DMS114 treated with DMSO at 0.1 percent for 48 hours (cell line): ENCODE measurements around the gene CUBN.

ENCODE experiments used
- DNase-seq: peaks from one replicate; lab custom pipeline; 2025; ENCODE audit not compliant: unreplicated experiment; lab: John Stamatoyannopoulos, UW

CUBN gene

DNA sequence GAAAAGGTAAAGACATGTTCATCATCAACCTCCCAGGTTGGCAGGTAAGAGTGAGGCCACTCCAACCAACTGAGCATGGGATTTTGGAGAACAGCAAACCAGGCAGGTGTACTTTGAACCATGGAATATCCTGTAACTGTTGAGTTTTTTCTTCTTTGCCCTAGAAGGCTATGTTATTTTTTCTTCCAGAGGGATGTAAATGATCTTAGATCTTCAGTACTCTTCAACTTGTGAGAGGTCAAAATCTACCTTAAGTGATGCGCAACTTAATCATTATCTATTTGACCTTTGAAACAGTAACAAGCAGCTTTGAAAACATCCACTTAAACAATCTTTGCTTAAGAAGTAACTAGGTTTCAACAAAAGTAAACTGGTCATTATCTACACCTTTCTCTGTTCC lies at the start of gene CUBN:
Gene CUBN (minus strand): TSS at position 71 of the 400 bp plus-strand sequence. CDS start 46 bp downstream, at position 25.
- no peak for DNase-seq

DNA sequence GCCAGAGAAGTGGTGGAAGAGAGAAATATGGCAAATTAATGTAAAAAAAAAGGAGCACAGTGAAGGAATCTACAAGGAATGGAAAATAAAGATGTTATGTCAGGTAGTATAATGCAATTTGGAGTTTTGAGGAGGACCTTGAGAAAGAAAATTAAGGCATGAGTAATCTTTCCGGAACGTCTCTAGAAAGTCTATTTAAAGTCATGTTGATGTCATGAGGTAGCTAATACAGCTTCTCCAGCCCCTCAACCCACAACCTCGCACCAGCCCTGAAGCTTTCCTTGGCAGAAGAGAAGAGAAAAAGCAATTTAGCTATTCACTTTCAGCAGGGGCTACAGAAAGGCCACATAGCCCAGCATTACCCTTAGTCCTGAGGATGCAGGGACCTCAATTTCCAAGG lies 49.4 kb upstream of the CUBN start:
- DNase-seq: no peak

DNA sequence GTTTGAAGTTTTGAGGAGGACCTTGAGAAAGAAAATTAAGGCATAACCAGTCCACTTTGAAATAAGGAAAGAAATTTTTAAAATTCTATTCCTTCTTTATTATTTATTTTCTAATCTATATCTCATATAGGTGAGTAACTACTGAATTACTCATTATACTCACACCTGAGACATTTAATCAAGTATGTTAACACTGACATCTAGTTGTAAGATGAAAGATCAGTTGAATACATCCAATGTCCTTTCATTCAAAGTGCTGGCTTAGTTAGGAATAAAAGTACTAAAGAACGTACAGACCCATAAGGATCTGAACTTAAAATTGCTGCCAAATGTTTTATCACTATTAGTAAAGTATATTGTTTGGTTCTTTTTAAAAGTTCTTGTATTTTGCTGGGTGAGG lies 48.4 kb upstream of the CUBN start:
- no peak for DNase-seq

DNA sequence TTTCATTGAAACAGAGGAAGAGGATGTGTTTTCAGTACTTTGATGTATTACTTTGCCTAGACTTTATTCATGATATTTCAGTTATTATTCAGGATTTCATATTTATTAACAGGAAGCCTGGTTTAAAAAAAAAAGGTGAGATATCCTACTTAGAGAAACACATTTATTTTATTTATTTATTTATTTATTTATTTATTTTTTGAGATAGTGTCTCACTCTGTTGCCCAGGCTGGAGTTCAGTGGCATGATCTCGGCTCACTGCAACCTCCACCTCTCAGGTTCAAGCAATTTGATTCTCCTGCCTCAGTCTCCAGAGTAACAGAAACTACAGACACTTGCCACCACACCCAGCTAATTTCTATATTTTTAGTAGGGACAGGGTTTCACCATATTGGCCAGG lies 47.4 kb upstream of the CUBN start:
- no peak for DNase-seq

DNA sequence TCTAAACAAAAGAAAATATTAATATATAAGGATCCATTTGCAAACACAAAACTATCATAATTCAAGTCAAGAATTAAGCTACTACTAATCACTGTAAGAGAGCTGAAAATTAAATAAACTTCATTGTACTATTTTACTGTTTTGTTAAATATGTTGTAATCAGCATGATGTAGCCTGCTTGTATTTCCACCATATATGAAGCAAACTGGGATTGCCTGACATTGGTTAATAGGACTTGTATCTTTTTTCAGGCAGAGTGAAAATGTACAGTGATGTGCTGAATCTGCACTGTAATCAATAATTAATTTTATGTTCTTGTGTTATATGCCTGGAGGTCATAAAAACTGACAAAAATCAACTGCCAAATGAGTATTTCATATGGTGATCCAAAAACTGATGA lies 46.5 kb upstream of the CUBN start:
- DNase-seq: no peak

DNA sequence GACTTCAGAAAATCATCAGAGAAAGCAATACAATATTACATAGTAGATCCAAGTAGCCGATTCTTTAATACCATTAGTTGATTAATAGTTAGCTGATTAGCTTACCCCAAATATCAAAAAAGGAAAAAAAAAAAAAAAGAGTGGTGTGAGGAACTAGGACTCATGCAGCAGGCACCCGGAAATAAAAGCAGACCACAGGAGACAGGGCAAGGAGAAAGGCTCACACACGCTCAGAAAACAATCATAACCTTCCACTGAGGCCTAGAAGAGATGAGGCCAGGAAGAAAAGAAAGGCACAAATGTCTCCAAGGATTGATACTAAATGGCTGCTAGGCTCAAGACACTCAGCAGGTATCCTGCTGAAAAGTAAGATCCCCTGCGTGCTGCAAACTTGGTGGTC lies 45.9 kb upstream of the CUBN start:
- DNase-seq: no peak

DNA sequence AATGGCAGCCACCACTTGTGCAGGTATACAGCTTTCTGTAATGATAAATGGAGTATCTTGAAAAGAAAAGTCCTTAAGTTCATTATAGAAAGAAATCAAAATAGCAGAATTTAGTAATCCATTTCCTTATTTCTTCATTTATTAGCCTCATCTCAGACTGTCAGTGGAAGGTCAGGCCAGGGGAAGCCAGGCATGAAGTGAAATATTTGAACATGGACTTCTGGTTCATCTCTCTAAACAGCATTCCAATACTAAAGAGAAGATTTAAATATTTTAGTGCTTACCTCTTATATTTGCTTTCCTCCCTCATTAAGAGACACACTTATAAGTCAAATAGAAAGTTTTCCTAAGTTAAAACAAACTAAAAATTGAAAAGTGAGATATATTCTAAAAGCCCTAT lies 45.0 kb upstream of the CUBN start:
- DNase-seq: no peak

DNA sequence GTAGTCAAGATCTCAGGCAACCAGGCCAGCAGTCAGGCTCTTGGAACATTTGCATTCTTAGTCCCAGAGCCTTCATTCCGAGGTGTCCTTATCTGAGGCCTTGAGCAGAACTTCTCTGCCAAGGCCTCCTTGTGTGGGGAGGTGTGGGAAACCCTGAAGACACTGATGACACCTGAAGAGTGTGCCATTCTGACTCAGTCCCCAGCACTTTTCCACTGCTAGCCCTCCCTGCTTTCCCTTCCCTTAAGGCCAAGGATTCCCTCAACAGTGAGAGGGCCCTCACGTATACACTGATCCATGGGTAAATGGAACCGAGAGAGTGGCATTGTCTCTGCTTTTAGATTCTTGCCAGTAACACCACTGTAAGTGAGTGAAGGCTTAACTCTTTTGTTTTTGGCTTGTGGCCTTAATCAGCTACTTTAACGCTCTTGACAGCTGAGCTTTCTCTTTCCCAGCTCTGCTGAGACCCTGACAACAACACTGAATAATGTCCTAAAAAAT lies 41.6 kb upstream of the CUBN start:
- no peak for DNase-seq

DNA sequence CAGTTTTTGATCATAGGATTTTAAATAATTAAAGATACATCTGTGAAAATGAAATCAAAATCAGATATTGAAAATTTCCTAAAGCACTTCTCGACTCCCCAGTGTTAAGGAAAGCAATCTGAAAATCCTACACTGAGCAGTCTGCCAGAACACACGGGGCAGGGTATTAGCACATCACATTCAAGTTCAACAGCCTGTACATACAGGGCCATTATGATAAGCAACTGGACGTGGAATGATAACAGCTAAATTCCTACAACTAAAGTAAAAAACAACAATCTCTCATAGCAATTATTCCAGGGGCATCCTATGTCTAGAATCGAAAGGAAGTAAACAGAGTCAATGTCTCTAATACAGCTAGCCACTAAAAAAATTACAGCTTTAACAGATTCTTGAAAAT lies 40.2 kb upstream of the CUBN start:
- DNase-seq: no peak

- DNase-seq: no peak
Measured at GRCh38 chr10:17166699-17167098, 37.1 kb upstream of the CUBN start.

DNA sequence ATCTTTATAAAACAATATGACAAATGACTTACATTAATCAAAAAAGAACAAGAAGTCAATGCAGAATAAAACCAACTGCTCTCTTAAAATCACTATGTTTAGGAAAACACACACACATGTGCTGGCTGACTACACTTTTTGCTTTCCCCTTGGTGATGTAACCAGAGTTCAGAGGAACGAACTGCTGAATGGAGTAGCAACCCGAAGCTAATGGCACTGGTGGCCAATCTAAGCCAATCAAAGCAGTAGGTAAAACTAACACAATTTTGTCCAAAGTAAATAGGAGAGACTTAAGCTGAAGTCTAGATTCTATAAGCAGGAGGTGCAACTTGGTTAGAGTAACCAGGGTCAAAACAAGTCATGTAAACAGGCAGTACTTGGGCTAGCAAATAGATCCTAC lies 33.2 kb upstream of the CUBN start:
- no peak for DNase-seq

DNA sequence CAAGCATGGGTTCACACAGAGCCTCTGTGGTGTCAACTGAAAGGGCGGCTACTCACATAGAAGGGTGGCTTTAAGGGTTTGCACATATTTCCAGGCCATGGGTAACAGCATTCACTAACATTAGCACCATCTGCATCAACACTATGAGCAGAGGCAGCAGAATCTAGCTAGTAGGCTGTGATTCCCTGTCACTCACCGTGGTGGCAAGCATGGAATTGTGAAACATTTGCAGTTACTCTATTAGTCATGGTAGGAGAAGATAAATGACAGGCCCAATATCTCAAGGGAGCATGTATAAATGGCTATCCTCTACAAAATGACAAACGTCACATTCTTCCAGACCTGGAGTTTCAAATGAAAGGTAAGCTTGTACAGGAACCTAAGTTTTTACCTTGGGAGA lies 32.2 kb upstream of the CUBN start:
- no peak for DNase-seq

DNA sequence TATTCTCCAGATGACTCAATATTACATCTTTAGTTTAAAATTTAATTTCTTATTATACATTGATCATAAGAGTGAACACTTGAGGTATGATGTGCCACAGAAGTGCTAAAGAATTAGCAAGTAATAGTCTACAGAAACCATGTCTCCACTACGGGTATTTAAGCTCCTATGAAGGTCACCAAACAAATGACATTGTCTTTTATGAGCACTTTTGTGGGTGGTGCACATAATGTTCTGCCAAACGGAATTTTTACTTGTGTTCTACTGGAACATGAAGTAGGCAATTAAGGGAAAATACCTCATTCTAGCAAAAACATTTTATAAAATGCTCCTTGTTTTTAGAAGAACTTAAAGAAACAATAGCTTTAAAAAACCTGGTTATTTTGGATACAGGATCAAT lies 27.4 kb upstream of the CUBN start:
- no peak for DNase-seq

DNA sequence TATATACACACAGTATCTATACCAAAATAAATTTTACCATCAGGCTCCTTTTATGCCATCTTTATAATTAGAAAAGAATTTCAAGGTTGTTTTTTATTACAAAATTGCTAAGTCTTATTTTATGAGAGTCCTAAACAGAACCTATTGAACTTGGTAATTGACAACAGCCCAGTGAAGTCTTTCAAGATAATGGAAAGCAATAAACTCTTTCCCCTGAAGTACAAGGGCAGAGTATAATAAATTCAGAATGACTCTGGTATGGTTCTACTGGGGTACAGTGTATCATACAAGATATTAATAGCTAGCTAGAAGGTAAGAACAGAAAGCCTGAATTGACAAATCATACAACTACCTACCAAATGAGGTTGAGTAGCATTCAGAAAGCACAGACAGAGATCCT lies 26.2 kb upstream of the CUBN start:
- no peak for DNase-seq

- no peak for DNase-seq
Measured at GRCh38 chr10:17154116-17154515, 24.5 kb upstream of the CUBN start.

DNA sequence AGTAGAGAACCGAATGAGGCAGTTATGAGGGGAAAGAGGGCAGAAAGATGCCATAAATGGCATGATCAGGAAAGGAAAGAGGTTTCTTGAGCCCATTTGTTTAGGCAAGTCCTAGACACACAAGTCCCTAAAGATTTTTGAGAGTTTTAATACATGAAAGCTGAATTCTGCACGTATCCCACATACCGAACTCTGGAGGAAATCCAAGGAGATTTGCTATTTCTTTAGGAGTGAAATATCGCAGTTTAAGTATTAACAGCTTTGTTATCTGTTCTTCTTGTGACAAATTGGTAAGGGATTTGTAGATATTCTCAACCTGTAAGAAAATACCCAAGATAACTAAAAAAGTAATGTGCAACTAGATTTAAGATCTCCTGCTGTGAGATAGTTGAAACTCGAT lies 23.7 kb upstream of the CUBN start:
- no peak for DNase-seq

DNA sequence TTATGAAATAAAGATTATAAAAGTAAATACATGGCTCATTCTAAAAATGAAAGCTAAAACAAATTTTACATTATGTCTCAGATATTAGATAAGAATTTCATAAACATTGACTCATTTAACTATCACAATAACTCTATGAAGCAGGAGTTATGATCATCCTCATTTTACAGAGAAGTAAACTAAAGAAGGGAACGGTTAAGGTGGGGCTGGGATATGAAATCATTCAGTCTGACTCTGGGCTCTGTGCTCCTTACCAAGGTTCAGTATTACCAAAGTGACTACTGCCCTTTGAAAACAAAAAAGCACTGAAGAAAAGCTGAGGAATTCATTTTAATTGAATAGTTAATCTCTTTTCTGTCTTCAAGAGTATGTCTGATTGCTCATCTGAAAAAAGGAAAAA lies 22.1 kb upstream of the CUBN start:
- no peak for DNase-seq

DNA sequence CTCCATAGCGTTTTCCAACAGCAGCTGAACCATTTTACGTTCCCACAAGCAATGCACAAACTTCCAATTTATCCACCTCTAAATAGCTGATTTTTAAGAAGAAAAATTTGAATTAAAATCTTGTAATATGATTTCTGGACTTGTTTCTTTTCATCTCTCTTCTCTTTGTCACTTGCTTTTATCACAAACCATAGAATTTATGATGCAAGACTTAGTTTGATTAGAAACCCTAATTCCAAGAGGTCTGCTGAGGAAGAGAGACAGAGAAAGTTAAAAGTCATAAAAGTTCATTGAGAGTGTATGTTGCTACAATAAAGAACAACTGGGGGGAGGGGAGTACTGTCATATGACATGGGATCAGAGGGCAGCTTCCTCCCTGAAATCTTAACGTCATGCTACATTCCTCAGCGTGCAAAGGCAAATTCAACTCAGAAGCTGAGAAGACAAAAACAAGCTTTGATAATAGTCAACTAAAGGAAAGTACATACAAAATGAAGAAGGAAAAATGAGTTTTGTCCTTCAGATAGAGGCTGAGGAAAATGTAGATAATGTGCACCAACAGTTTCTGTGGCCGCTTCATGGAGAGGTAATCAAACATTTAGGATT lies 18.4 kb upstream of the CUBN start:
- no peak for DNase-seq

GRCh38 chr10:17146892-17147291 lies 17.3 kb upstream of the CUBN start:
- DNase-seq: no peak

- DNase-seq: no peak
Measured at GRCh38 chr10:17145239-17145638, 15.6 kb upstream of the CUBN start.

DNA sequence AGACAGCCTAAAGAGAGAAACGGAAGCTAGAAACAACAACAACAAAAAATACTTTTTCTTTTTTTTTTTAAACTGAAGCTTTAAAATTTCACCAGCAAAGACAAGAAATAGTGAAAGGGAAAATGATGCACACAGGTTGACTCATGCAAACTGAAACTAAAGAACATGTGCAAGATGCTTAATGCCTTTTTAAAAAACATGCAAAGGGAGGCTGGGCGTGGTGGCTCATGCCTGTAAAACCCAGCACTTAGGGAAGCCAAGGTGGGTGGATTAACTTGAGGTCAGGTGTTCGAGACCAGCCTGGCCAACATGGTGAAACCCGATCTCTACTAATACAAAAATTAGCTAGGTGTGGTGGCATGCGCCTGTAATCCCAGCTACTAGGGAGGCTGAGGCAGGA lies 15.1 kb upstream of the CUBN start:
- DNase-seq: no peak

- DNase-seq: no peak
Measured at GRCh38 chr10:17144032-17144431, 14.4 kb upstream of the CUBN start.

- DNase-seq: no peak
Measured at GRCh38 chr10:17143055-17143690, 13.6 kb upstream of the CUBN start.
